Karpas-422 (cell line): Measurements from ENCODE around the gene PTGER1. TPM values are rescaled to one million over a fixed set of nuclear protein-coding genes. Genes with fewer than 3 reads are reported as not detected.
A peak's percentile ranks its signal among the peaks of the same experiment; 100 is the strongest.

Experiments
- DNase-seq: peaks from one replicate; pipeline ENCODE4 v3.0.0-alpha.2; 2015
- H2AFZ ChIP-seq: fragments of 200-600 bp; sonication (generic); 2 replicates; pipeline ENCODE4 v1.6.1; 2014; ENCODE audit warnings: antibody characterized with exemption, low read length, mixed read lengths
- H3K27ac ChIP-seq: fragments of 200-600 bp; sonication (generic); 2 replicates; pipeline ENCODE4 v1.5.1; 2014; ENCODE audit warnings: mild to moderate bottlenecking, low read length, moderate library complexity
- H3K27me3 ChIP-seq: fragments of 200-600 bp; sonication (generic); 2 replicates; pipeline ENCODE4 v1.6.1; 2014; ENCODE audit warnings: low read length, mixed read lengths
- H3K36me3 ChIP-seq: fragments of 200-600 bp; sonication (generic); 2 replicates; pipeline ENCODE4 v1.6.1; 2014; ENCODE audit warnings: low read length, mixed read lengths; ENCODE audit not compliant: insufficient read depth
- H3K4me1 ChIP-seq: fragments of 200-600 bp; sonication (generic); 2 replicates; pipeline ENCODE4 v1.6.1; 2014; ENCODE audit warnings: mild to moderate bottlenecking, low read length, mixed read lengths
- H3K4me2 ChIP-seq: fragments of 200-600 bp; sonication (generic); 2 replicates; pipeline ENCODE4 v1.6.1; 2014; ENCODE audit warnings: low read length, low read depth, mild to moderate bottlenecking; ENCODE audit not compliant: poor library complexity, severe bottlenecking
- H3K4me3 ChIP-seq: fragments of 200-600 bp; sonication (generic); 2 replicates; pipeline ENCODE4 v1.5.1; 2014; ENCODE audit warnings: mild to moderate bottlenecking, antibody characterized with exemption, low read length, mixed read lengths
- H3K79me2 ChIP-seq: fragments of 200-600 bp; sonication (generic); 2 replicates; pipeline ENCODE4 v1.6.1; 2014; ENCODE audit warnings: mild to moderate bottlenecking, low read length, mixed read lengths
- H3K9ac ChIP-seq: fragments of 200-600 bp; sonication (generic); 2 replicates; pipeline ENCODE4 v1.6.0; 2014; ENCODE audit warnings: low read length
- H3K9me2 ChIP-seq: fragments of 200-600 bp; sonication (generic), shearing (Covaris generic); replicated peaks from 2 replicates; pipeline ENCODE4 v1.6.0; 2014; ENCODE audit warnings: mild to moderate bottlenecking, low read length, moderate library complexity; ENCODE audit not compliant: insufficient read depth
- H3K9me3 ChIP-seq: fragments of 300-700, 200-600 bp; sonication (generic); 2 replicates; pipeline ENCODE4 v1.6.1; 2014; ENCODE audit warnings: low read length, mixed read lengths
- H4K20me1 ChIP-seq: fragments of 200-600 bp; sonication (generic); 2 replicates; pipeline ENCODE4 v1.6.1; 2014; ENCODE audit warnings: mild to moderate bottlenecking, antibody characterized with exemption, low read length, low read depth; ENCODE audit not compliant: insufficient read depth
- total RNA-seq: library from RNA; depleted of rRNA; stranded (reverse); fragments of >200 nt; shearing (Covaris generic); gene quantifications from 2 replicates; pipeline ENCODE4 v1.2.3, GENCODE V29; 2014; ENCODE audit warnings: low replicate concordance

PTGER1 gene
- total RNA-seq, 1 experiment from 2014 or later: not detected

GRCh38 chr19:14473978-14474578 is 1.1 kb downstream of the PTGER1 start:
- no peaks in the 10 kb centered on the region for H3K9me3 ChIP-seq
- no peak for DNase-seq

DNA sequence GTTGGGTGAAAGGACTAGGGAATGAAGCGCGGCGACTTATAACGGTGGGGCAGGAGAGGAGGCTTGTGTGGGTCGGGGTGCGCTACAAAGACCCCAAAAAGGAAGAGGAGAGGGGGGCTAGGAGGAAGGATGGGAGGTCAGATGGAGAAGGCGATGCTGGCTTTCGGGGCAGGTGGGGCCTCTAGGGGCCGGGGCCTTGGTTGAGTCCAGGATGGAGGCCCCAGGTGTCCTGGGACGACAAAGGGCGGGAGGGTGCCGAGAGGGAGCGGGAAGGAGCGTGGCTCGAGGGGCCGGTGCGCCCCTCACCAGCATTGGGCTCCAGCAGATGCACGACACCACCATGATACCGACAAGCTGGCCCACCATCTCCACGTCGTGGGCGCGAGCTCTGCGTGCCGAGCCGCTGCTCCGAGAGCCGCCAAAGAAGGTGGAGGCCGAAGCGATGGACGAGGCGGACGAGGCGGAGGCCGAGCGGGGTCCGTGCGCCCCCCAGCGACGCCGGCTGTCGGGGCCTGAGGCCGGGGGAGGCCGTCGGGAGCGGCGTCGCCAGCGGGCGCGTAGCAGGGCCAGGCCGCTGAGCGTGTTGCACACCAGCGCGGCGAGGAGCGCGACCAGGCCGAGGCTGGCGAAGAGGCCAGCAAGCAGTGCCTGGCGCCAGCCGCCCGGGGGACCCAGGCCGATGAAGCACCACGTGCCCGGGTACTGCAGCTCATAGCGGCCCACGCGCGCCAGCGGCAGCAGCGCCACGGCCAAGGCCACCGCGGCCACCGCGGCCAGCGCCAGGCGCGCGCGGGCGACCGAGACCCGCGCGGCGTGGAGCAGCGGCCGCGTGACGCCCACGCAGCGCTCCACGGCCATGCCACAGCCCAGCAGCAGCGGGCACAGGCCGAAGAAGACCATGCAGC is 1.8 kb downstream of the PTGER1 start:
- DNase-seq: no peak
- H3K36me3 ChIP-seq: no peaks in the 10 kb centered on the region
- H4K20me1 ChIP-seq: 0 out of 2 replicates have a peak, but pooled peaks cover 5% of the 10 kb centered on the region
- H2AFZ ChIP-seq: no peak overlapping the region
- no peaks in the 10 kb centered on the region for H3K9me3 ChIP-seq
- no peak overlapping the region for H3K27ac ChIP-seq
- no peaks in the 10 kb centered on the region for H3K79me2 ChIP-seq
- peaks cover 15% of the 10 kb centered on the region for H3K4me1 ChIP-seq
- H3K9me2 ChIP-seq: no peaks in the 10 kb centered on the region
- H3K4me3 ChIP-seq: no peak overlapping the region
- H3K27me3 ChIP-seq: no peaks in the 10 kb centered on the region
- no peak overlapping the region for H3K9ac ChIP-seq
- H3K4me2 ChIP-seq: no peak overlapping the region

More at GRCh38 chr19:14473978-14474578, 1.1 kb downstream of the PTGER1 start:
- Histone ChIP-seq H3K4me3 (no peak overlapping the region), H3K27ac (no peak overlapping the region), H3K27me3 (no peaks in the 10 kb centered on the region), H3K36me3 (no peaks in the 10 kb centered on the region), H3K4me2 (no peak overlapping the region), H3K9me2 (no peaks in the 10 kb centered on the region), H2AFZ (no peak overlapping the region), H3K9ac (no peak overlapping the region), H4K20me1 (0 out of 2 replicates have a peak, but pooled peaks cover 5% of the 10 kb centered on the region), H3K79me2 (no peaks in the 10 kb centered on the region), H3K4me1 (peaks cover 15% of the 10 kb centered on the region)

DNA sequence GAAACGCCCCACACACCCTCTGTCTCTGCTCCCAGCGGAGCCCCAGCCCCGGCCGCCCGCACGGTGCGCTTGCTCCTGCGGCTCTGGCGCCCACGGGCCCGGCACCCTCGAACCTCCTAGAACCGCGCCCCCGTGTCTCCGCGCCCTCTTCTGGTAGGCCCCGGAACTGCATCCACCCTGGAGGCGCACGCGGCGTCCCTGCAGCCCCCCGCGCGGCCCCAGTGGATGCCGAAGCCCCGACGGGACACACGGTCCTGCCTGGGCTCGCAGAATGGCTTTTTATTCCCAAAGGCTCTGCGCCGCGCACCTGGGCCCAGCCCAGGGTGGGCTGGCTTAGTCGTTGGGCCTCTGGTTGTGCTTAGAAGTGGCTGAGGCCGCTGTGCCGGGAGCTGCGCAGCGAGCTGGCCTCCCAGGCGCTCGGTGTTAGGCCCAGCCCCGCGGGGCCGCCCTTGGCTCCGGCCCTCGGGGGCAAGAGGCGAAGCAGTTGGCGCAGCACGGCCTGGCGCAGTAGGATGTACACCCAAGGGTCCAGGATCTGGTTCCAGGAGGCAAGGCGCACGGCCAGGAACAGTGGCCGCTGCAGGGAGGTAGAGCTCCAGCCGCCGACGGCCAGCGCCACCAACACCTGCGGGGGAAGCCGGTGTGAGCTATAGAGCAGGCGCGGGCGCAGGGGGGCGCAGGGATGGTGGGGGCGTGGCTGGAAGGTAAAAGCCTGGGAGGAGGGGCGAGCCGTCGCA is 2.8 kb downstream of the PTGER1 start:
- Histone ChIP-seq H3K9me3 (no peaks in the 10 kb centered on the region), H2AFZ (no peak overlapping the region), H3K36me3 (no peaks in the 10 kb centered on the region), H3K4me3 (no peak overlapping the region), H3K27me3 (no peaks in the 10 kb centered on the region), H3K79me2 (no peaks in the 10 kb centered on the region), H3K4me1 (peaks cover 15% of the 10 kb centered on the region), H4K20me1 (0 out of 2 replicates have a peak, but pooled peaks cover 5% of the 10 kb centered on the region), H3K4me2 (no peak overlapping the region), H3K27ac (no peak overlapping the region), H3K9me2 (no peaks in the 10 kb centered on the region), H3K9ac (no peak overlapping the region)
- peak; percentile 52 for DNase-seq

DNA sequence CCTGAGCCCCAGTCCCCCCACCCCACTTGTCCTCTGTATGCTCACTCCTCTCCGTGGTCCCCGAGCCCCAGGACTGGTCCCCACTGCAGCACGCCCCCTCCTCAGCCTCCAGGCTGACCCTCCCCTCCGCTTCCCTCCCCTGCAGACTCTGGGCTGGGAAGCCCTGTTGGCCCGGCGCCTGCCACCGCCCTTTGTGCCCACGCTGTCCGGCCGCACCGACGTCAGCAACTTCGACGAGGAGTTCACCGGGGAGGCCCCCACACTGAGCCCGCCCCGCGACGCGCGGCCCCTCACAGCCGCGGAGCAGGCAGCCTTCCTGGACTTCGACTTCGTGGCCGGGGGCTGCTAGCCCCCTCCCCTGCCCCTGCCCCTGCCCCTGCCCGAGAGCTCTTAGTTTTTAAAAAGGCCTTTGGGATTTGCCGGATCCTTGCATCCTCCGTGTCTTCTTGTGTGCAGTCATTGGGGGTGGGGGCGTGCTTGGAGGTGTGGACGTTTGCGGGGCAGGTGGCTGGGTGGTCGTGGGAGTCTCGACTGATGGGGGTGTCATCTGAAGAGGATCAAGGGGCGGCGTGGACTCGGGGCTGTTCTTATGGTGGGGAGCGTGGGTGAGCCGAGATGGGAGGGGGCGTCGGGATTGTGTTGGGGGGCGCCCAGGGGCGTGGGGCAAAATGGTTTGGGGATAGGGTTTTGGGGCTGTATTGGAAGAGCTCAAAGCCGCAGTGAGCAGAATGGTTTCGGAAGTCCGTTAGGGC is 3.5 kb downstream of the PTGER1 start:
- Histone ChIP-seq H3K9ac (no peak overlapping the region), H3K4me3 (no peak overlapping the region), H3K9me2 (no peaks in the 10 kb centered on the region), H4K20me1 (0 out of 2 replicates have a peak, but pooled peaks cover 5% of the 10 kb centered on the region), H3K27me3 (no peaks in the 10 kb centered on the region), H3K4me1 (peaks cover 11% of the 10 kb centered on the region), H2AFZ (no peak overlapping the region), H3K4me2 (no peak overlapping the region), H3K9me3 (no peaks in the 10 kb centered on the region), H3K36me3 (no peaks in the 10 kb centered on the region), H3K27ac (no peak overlapping the region), H3K79me2 (no peaks in the 10 kb centered on the region)
- DNase-seq: no peak

DNA sequence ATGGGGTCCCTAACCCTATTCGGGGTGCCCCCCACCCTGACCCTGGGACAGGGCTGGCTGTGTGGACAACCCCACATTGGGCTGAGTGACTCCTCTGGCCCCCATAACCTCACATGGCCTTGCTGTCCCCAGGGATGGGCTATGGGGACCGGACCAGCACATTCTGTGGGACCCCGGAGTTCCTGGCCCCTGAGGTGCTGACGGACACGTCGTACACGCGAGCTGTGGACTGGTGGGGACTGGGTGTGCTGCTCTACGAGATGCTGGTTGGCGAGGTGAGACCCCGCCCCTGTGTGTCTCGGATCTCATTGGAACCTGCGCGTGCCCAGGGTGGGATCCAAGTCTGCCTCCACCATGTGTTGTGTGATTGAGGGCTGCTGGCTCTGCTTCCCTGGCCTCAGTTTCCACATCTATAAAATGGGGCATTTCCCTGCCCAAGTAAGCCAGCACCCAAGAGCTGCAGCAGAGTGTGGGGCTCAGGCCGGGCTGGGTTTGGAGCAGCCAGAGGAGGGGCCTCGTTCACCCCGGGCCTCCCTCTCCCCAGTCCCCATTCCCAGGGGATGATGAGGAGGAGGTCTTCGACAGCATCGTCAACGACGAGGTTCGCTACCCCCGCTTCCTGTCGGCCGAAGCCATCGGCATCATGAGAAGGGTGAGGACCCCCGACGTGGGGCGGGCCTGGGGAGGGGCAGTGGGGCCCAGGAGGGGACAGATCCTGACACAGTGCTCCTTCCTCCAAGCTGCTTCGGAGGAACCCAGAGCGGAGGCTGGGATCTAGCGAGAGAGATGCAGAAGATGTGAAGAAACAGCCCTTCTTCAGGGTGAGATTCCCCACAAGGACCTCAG is 4.9 kb downstream of the PTGER1 start:
- H3K27me3 ChIP-seq: no peaks in the 10 kb centered on the region
- H3K4me2 ChIP-seq: no peak overlapping the region
- no peak overlapping the region for H3K4me3 ChIP-seq
- no peaks in the 10 kb centered on the region for H4K20me1 ChIP-seq
- H3K9me3 ChIP-seq: no peaks in the 10 kb centered on the region
- H3K9ac ChIP-seq: no peak overlapping the region
- no peak for DNase-seq
- no peaks in the 10 kb centered on the region for H3K4me1 ChIP-seq
- H3K27ac ChIP-seq: no peak overlapping the region
- no peaks in the 10 kb centered on the region for H3K9me2 ChIP-seq
- no peak overlapping the region for H2AFZ ChIP-seq
- no peaks in the 10 kb centered on the region for H3K36me3 ChIP-seq
- H3K79me2 ChIP-seq: no peaks in the 10 kb centered on the region

DNA sequence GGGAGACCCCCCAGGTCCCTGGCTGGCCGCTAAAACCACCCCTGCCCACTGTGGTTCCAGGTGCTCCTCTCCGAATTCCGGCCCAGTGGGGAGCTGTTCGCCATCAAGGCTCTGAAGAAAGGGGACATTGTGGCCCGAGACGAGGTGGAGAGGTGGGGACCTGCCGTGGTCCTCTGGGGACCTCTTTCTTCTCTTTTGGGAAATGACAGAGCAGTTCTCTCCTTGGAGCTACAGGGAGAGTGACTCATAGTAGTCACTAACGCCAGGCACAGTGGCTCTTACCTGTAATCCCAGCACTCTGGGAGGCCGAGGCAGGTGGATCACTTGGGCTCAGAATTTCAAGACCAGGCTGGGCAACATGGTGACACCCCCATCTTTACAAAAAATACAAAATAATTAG is 7.3 kb downstream of the PTGER1 start:
- Histone ChIP-seq H3K79me2 (no peaks in the 10 kb centered on the region), H4K20me1 (no peaks in the 10 kb centered on the region), H3K4me3 (no peak overlapping the region), H3K4me1 (no peaks in the 10 kb centered on the region), H3K27me3 (no peaks in the 10 kb centered on the region), H3K27ac (no peak overlapping the region), H3K9ac (no peak overlapping the region), H2AFZ (no peak overlapping the region), H3K9me2 (no peaks in the 10 kb centered on the region), H3K9me3 (no peaks in the 10 kb centered on the region), H3K36me3 (no peaks in the 10 kb centered on the region), H3K4me2 (no peak overlapping the region)
- DNase-seq: no peak

- no peak overlapping the region for H2AFZ ChIP-seq
- no peaks in the 10 kb centered on the region for H3K9me2 ChIP-seq
- H3K4me3 ChIP-seq: no peak overlapping the region
- DNase-seq: no peak
- no peaks in the 10 kb centered on the region for H3K36me3 ChIP-seq
- no peaks in the 10 kb centered on the region for H4K20me1 ChIP-seq
- no peaks in the 10 kb centered on the region for H3K79me2 ChIP-seq
- no peaks in the 10 kb centered on the region for H3K27me3 ChIP-seq
- no peak overlapping the region for H3K9ac ChIP-seq
- no peak overlapping the region for H3K27ac ChIP-seq
- H3K4me1 ChIP-seq: no peaks in the 10 kb centered on the region
- H3K4me2 ChIP-seq: no peak overlapping the region
- H3K9me3 ChIP-seq: no peaks in the 10 kb centered on the region
Measured at GRCh38 chr19:14467391-14467790, 7.8 kb downstream of the PTGER1 start.
